ENCODE results near the gene ADGB.

DNA sequence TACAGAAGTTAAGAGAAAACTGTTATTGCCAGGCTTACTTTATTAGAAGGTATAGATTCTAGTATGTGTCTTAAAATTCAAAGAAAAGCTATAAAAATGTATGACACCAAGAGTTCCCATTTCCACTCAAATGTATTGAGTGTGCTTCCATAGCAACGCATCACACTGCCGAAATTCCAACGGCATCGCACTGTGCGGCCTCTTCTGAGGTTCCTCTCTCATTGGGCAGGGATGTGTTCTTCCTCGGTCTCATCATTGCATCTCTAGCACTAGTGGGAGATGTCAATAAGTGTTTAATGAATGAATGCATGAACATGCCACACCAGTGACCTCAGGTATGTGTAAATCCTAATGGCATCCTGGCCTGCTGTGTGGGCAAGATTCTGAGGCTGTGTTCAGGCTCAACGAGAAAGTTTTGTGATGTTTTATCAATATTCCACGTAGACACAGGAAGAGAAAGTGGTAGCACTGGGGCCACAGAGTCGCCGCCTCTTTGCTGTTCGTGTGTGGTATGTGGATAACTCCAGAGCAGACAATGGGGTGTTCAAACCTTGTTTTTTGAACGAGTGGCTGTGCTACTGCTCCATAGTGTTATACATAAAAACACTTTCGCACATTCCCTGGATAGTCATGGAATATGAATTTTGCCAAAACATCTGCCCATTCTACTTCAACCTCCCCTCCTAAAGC lies 171.6 kb downstream of the ADGB start:
- TF ChIP-seq, protein P1, sequence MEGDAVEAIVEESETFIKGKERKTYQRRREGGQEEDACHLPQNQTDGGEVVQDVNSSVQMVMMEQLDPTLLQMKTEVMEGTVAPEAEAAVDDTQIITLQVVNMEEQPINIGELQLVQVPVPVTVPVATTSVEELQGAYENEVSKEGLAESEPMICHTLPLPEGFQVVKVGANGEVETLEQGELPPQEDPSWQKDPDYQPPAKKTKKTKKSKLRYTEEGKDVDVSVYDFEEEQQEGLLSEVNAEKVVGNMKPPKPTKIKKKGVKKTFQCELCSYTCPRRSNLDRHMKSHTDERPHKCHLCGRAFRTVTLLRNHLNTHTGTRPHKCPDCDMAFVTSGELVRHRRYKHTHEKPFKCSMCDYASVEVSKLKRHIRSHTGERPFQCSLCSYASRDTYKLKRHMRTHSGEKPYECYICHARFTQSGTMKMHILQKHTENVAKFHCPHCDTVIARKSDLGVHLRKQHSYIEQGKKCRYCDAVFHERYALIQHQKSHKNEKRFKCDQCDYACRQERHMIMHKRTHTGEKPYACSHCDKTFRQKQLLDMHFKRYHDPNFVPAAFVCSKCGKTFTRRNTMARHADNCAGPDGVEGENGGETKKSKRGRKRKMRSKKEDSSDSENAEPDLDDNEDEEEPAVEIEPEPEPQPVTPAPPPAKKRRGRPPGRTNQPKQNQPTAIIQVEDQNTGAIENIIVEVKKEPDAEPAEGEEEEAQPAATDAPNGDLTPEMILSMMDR (IDR thresholded peaks at IDR 0.05) = no peak
- no peak for TF ChIP-seq POLR2A (IDR thresholded peaks at IDR 0.05)
